Small intestine (tissue), 7 donors: ENCODE measurements around the gene NRP2. TPM values are rescaled to one million over a fixed set of nuclear protein-coding genes. Genes with fewer than 3 reads are reported as not detected.

Experiments used
- DNase-seq, 2 donors: peaks; one replicate each; pipeline versions ENCODE4 v3.0.0 to v3.0.0-alpha.2; 2013
- FAIRE-seq: peaks from 2 replicates; lab custom pipeline; 2012; peaks lifted over from hg19 to GRCh38; lab: Jason Lieb, UNC
- H3K27ac ChIP-seq, 3 donors: one replicate each; pipeline ENCODE4 v1.5.1; 2013; ENCODE audit warnings: low read length in 2 of 3, mild to moderate bottlenecking in 2 of 3, control low read depth in 1 of 3, inconsistent platforms in 1 of 3, low read depth in 1 of 3, moderate library complexity in 1 of 3
- H3K27me3 ChIP-seq, 3 donors: one replicate each; pipeline ENCODE4 v1.6.1; 2013; ENCODE audit warnings: low read length in 3 of 3, inconsistent platforms in 1 of 3; ENCODE audit not compliant: control insufficient read depth in 3 of 3, insufficient read depth in 3 of 3
- H3K36me3 ChIP-seq, 3 donors: one replicate each; pipeline ENCODE4 v1.6.1; 2013; ENCODE audit warnings: low read length in 3 of 3, inconsistent platforms in 1 of 3, low read depth in 1 of 3, mild to moderate bottlenecking in 1 of 3, moderate library complexity in 1 of 3; ENCODE audit not compliant: control insufficient read depth in 3 of 3, insufficient read depth in 2 of 3
- H3K4me1 ChIP-seq, 3 donors: one replicate each; pipeline ENCODE4 v1.6.1; 2013; ENCODE audit warnings: low read length in 2 of 3, inconsistent platforms in 1 of 3, low read depth in 1 of 3, mild to moderate bottlenecking in 1 of 3, moderate library complexity in 1 of 3; ENCODE audit not compliant: control insufficient read depth in 3 of 3, insufficient read depth in 2 of 3
- H3K4me3 ChIP-seq, 3 donors: one replicate each; pipeline ENCODE4 v1.5.1; 2013; ENCODE audit warnings: low read length in 3 of 3, control low read depth in 1 of 3, inconsistent platforms in 1 of 3, low read depth in 1 of 3, mild to moderate bottlenecking in 1 of 3, moderate library complexity in 1 of 3
- H3K9me3 ChIP-seq, 2 donors: one replicate each; pipeline ENCODE4 v1.6.1; 2013; ENCODE audit warnings: low read depth in 1 of 2, low read length in 1 of 2; ENCODE audit not compliant: control insufficient read depth in 2 of 2, insufficient read depth in 1 of 2
- WGBS, 3 donors: extraction: QIAGEN DNeasy Blood & Tissue Kit; methylation state at CpG; one replicate each; pipeline ENCODE4 v1.1.7; 2013; 5-methylcytosine and 5-hydroxymethylcytosine counted together
- polyA plus RNA-seq, 4 donors: library from polyadenylated mRNA; stranded (reverse) in 3 of 4; unstranded in 1 of 4; fragments of 200-250 nt in 3 of 4; fragments of 120-200 nt in 1 of 4; gene quantifications; one replicate each; pipeline versions ENCODE4 v1.2.1 to v1.2.3, GENCODE V29; 2013
- donor health status: healthy with polysubstance abuse.
- donor health status: control.
- donor health status: control.
- donor health status: Bipolar disorder and iron deficiency.
- donor health status: healthy.

NRP2 gene
- polyA plus RNA-seq, 4 donors: 0.81 to 9.6 (median 4.9) TPM

GRCh38 chr2:205741256-205741978, 59.1 kb downstream of the NRP2 start:
- FAIRE-seq (no peak), DNase-seq (no peak)
- Histone ChIP-seq H3K36me3 (peaks cover 0 to 16% (median 0%) of the 10 kb centered on the region in 3 donors), H3K4me1 (peaks cover 4 to 9% (median 4%) of the 10 kb centered on the region in 3 donors), H3K9me3 (no peaks in the 10 kb centered on the region), H3K4me3 (no peak overlapping the region), H3K27me3 (no peaks in the 10 kb centered on the region), H3K27ac (no peak overlapping the region)
- 75 to 77% (median 76%) methylated on average over 4 of the region's 4 CpGs for WGBS, 3 donors

GRCh38 chr2:205743137-205743536, 60.8 kb downstream of the NRP2 start:
- H3K27ac ChIP-seq: no peak overlapping the region
- 89 to 95% (median 90%) methylated on average over 11 of the region's 11 CpGs for WGBS, 3 donors
- FAIRE-seq: no peak
- H3K9me3 ChIP-seq: no peaks in the 10 kb centered on the region
- no peaks in the 10 kb centered on the region for H3K27me3 ChIP-seq
- no peak overlapping the region for H3K4me3 ChIP-seq
- H3K36me3 ChIP-seq: peaks cover 0 to 19% (median 0%) of the 10 kb centered on the region in 3 donors
- peaks cover 4 to 9% (median 4%) of the 10 kb centered on the region in 3 donors for H3K4me1 ChIP-seq
- no peak for DNase-seq

- Histone ChIP-seq H3K4me1 (peaks cover 0 to 6% (median 4%) of the 10 kb centered on the region in 3 donors), H3K4me3 (no peak overlapping the region), H3K27me3 (no peaks in the 10 kb centered on the region), H3K9me3 (no peaks in the 10 kb centered on the region), H3K27ac (peak overlapping the region in 2 of 3 donors; percentile 75 to 76), H3K36me3 (peaks cover 0 to 19% (median 0%) of the 10 kb centered on the region in 3 donors)
- 20 to 53% (median 41%) methylated on average over 7 of the region's 7 CpGs for WGBS, 3 donors
- peak; percentile 44 to 87 for DNase-seq
- FAIRE-seq: no peak
Observed at GRCh38 chr2:205744074-205744591, 61.8 kb downstream of the NRP2 start.

- peak overlapping the region in 1 of 3 donors; percentile 37 for H3K27ac ChIP-seq
- WGBS, 3 donors: 80 to 85% (median 81%) methylated on average over 14 of the region's 14 CpGs
- no peak for FAIRE-seq
Observed at GRCh38 chr2:205745661-205746419, 63.5 kb downstream of the NRP2 start.

GRCh38 chr2:205746420-205746785, 64.1 kb downstream of the NRP2 start:
- DNase-seq (peak in 1 of 2 donors; percentile 72), FAIRE-seq (no peak)
- Histone ChIP-seq H3K27me3 (no peaks in the 10 kb centered on the region), H3K36me3 (peaks cover 0 to 17% (median 0%) of the 10 kb centered on the region in 3 donors), H3K27ac (peak overlapping the region in 1 of 3 donors; percentile 37), H3K4me1 (peaks cover 0 to 6% (median 4%) of the 10 kb centered on the region in 3 donors), H3K9me3 (no peaks in the 10 kb centered on the region), H3K4me3 (no peak overlapping the region)
- 56 to 78% (median 71%) methylated on average over 7 of the region's 7 CpGs for WGBS, 3 donors

More at GRCh38 chr2:205745661-205746419, 63.5 kb downstream of the NRP2 start:
- Histone ChIP-seq H3K36me3 (peaks cover 0 to 19% (median 0%) of the 10 kb centered on the region in 3 donors), H3K9me3 (no peaks in the 10 kb centered on the region), H3K4me3 (no peak overlapping the region), H3K27me3 (no peaks in the 10 kb centered on the region), H3K4me1 (peaks cover 0 to 6% (median 4%) of the 10 kb centered on the region in 3 donors)
- no peak for DNase-seq

GRCh38 chr2:205747829-205748386, 65.6 kb downstream of the NRP2 start:
- Histone ChIP-seq H3K27ac (no peak overlapping the region), H3K27me3 (no peaks in the 10 kb centered on the region), H3K36me3 (peaks cover 0 to 16% (median 0%) of the 10 kb centered on the region in 3 donors), H3K9me3 (no peaks in the 10 kb centered on the region), H3K4me1 (peaks cover 0 to 6% (median 4%) of the 10 kb centered on the region in 3 donors), H3K4me3 (no peak overlapping the region)
- FAIRE-seq: no peak
- 15 to 70% (median 40%) methylated on average over 11 of the region's 11 CpGs for WGBS, 3 donors
- DNase-seq: peak in 1 of 2 donors; percentile 31

- Histone ChIP-seq H3K4me1 (peaks cover 0 to 6% (median 4%) of the 10 kb centered on the region in 3 donors), H3K27me3 (no peaks in the 10 kb centered on the region), H3K9me3 (no peaks in the 10 kb centered on the region), H3K27ac (no peak overlapping the region), H3K4me3 (no peak overlapping the region), H3K36me3 (peaks cover 0 to 15% (median 0%) of the 10 kb centered on the region in 3 donors)
- DNase-seq: peak in 1 of 2 donors; percentile 57
- 58 to 80% (median 71%) methylated on average over 2 of the region's 2 CpGs for WGBS, 3 donors
- FAIRE-seq: no peak
Observed at GRCh38 chr2:205748639-205749038, 66.3 kb downstream of the NRP2 start.

- FAIRE-seq: no peak
Observed at GRCh38 chr2:205749078-205749477, 66.8 kb downstream of the NRP2 start.

More at GRCh38 chr2:205749078-205749477, 66.8 kb downstream of the NRP2 start:
- 80 to 84% (median 84%) methylated on average over 6 of the region's 6 CpGs for WGBS, 3 donors
- DNase-seq: no peak
- Histone ChIP-seq H3K4me3 (no peak overlapping the region), H3K27me3 (no peaks in the 10 kb centered on the region), H3K36me3 (peaks cover 0 to 15% (median 0%) of the 10 kb centered on the region in 3 donors), H3K4me1 (peaks cover 0 to 6% (median 6%) of the 10 kb centered on the region in 3 donors), H3K27ac (no peak overlapping the region), H3K9me3 (no peaks in the 10 kb centered on the region)
